GM21360 (cell line): Measurements from ENCODE around the gene STK24.
A peak's percentile ranks its signal among the peaks of the same experiment; 100 is the strongest.
"Not testable (repeated sequence)": the region's sequence is repeated elsewhere in the genome, so short reads cannot be mapped to it uniquely, and the experiment has no call there.

ENCODE experiments used
- ATAC-seq: cut with Tn5 transposase; IDR thresholded peaks from one replicate; pipeline ENCODE4 v1.9.1; 2021; ENCODE audit warnings: mild to moderate bottlenecking, moderate library complexity; ENCODE audit not compliant: unreplicated experiment

Gene STK24

DNA sequence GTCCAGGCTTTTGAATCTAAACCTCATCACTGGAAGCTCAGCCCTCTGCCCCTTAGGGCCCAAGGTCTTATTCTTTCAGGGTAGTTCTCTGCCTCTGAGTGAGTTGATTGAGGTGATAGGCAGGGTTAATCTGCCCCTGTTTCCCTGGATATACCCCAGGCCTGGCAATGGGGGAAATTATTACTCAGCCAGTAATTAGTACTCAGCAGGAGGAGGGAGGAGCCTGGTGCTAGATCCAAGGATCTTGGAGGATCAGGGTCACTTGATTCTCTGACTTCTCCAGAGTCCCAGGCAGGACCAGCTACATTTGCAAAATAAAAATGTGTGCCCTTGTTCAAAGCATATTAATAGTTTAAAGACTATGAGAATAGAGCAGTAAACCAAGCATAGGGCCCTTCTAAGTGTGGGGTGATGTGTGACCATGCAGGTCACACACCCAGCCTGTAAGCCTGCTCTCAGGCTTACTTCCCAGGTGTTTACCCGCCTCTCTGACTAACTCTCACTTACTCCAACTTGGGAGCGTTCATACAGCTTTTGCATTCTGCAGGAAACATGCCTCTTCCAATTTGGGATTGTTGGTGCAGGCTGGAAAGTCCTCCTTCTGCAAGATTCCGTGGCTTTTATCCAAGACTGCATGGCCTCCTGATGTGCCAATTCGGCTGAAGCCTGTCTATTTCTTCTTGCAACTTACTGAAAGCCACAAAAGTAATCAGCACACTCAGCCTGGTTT lies 7.9 kb upstream of the STK24 start:
- ATAC-seq: no peak

DNA sequence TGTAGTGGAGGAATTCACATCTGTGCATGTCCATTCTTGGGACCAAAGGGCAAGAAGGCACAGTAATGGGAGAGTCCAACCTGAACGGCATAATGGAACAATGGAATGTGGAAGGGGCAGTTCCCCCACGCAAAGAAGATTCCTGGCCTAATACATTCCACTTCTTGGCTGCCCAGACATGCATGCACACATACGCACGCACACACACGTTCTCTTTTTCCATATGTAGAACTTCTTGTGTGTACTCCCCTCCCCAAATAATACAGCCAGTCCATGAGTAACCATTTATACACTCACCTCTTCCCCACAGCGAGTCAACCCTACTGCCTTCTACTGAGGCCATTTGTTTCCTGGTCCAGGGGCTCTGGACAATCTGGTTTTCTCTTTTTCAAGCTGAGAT lies 6.0 kb upstream of the STK24 start:
- no peak for ATAC-seq

DNA sequence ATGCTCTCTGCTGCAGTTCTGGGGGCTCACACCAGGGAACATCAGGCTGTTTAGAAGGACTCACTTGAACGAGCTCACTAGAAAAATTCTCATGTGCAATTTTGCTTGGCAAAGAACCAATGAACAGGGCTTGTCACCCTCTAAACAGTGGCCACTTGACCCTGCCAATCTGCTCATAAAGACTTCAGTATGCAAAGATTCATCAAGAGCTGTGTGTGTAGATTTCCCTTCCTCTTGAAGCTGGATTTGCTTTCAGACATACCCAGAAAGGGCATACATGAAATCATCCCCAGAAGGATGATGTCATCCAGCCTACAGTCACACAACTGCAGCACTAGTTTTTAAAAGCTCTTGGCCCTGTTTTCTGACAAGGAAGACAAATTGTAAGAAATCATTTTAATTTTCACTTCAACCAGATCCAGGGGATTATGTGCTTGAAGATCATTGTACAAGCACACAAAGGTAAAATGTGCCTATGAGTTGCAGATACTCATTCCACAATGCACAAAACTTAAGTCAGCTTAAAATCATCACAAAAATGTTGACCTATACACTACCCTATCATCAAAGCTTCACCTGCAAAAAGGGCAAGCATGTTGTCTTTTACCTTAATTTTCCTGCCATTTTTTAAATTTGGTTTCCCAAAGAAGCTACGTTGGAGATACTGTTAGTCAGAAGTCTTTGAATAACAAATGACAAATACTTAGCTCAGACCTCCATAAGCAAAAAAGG lies 5.2 kb upstream of the STK24 start:
- no peak for ATAC-seq

DNA sequence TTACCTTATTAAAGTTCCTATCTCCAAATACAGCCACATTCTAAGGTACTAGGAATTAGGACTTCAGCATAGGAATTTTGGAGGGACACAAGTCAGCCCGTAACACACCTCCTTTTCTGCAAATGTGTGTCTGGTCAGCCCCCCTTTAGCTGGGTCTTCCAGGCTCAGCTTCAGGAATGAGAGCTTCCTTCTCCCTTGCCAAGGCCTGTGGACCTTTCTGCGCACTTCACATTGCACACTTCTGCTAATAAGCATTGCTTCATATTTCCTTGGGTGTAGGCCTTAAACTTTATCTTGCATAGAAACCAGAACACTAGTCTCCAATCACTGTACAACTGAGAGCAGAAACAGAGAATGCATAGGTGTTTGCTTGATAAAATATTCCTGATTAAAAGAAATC lies 4.5 kb upstream of the STK24 start:
- no peak for ATAC-seq

DNA sequence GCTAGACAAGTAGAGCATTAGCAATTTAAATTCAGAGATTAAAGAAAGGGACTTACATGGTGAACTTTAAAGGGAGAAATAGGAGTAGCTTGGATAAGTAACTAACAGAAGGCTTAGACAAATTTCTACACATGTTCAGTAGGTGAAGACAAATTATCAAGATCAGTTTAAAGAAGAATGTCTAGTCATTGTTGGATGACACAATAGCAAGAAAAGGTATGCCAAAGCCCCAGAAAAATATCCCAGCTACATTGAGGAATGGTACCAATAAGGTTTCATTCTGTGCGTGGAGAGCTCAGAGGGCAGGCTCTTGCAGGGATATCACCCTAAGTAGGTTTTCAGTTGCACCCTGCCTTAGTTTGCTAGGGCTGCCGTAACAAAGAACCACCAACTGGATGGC lies 3.5 kb upstream of the STK24 start:
- ATAC-seq: no peak

DNA sequence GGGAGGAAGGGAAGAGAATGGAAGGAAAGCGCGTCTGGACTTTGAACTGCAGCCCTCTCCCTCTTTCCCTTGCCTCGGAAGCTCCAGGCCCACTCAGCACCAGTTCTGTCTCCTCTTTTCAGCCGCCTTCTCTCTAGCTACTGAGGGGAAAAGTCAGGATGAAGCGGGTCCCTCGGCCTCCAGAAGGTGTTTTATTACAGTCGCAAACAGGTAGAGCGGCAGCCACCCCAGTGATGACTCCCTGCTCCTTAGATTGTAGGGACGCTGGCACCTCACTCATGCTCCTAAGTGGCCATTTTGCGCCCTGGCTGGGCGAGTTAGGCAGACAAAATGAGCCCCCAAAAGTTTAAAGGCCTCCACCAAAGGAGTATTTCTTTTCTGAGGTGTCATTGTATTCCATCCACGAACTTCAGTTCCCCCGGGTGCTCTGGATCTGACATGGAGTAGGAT lies 954 bp upstream of the STK24 start:
- ATAC-seq: no peak

DNA sequence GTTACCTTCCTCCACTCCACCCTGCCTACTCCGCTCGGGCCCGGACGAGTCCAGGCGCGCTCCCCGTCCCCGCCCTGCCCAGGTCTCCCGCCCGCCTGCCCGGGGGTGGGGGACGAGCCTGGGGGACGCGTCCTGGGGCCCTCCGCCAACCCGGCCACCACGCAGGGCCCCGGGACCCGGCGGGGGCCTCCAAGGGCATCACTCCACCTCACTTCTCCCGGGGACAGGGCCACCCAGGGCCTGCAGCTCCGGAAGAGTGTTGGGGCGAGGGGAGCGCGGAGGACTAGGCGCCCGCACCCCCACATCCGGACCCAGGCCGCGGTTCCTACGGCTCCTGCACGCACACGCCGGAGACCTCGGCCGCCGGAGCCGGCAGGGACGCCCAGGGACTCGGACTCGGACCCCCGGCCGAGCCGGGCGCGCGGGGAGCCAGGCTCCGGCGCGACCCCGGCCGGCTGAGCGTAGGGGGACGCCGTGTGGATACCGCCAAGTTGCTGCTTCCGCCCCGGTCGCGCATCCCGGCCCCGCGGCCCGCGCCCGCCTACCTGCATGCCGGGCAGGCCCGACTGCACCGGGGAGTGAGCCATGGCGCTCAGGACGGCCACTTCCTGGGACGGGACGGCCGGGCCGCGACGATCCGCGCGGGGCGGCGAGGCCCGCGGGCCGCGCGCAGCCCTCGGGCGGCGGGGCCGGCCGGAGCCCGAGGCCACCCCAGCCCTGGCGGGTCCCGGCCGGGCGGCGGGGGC lies 534 bp downstream of the STK24 start:
- peak; percentile 29 for ATAC-seq

DNA sequence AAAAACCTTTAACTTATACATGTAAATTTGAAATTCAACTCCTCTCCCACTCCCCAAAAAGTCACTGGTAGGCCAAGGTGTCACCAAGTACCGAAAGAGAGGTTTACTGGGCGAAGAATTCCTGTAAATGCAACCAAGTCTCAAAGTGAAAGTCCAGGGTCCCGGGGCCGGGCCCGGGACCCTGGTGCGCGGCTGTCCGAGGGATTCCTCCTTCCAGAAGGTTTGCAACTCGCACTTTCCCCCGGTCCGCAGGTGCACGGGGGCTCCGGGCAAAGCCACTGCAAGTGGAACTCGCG lies 1.1 kb downstream of the STK24 start:
- no peak for ATAC-seq

DNA sequence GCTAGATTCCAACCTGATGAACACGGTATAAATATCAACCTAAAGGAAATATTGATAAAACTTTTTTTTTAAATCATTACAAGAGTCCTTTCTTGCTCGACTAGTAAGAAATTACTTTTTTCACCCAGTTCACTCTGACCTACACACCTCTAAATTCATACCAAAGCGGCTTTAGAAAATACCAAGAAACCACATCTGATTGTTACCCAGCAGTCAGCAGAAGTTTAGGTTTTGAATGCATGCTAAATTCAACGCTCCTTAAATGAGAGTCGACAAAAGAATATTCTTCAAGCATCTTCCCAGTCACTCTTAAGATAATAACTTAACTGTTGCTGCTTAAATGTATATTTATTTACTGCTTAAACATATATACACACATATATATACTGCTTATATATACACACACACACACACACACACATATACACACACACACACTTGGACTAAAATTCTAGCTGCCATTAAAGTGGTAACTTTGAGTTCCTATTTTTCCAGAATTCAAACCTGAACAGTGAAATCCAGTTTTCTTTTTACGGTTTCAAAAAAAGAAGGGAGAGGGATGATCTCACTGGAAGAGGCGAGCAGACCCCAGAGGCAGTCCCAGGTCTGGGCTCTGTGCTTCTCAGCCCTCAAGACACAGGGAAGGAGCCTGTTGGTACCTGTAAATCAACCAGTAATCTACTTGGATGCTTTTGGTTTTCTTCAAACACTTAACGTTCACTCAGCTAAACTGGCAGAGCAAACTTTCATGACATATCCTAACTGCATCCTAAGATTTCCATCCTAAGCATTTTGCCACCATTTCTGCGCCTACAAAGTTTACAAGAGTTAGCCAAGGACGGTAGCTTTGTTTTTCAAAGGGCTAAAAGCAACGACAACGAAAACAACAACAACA lies 1.7 kb downstream of the STK24 start:
- ATAC-seq: no peak

DNA sequence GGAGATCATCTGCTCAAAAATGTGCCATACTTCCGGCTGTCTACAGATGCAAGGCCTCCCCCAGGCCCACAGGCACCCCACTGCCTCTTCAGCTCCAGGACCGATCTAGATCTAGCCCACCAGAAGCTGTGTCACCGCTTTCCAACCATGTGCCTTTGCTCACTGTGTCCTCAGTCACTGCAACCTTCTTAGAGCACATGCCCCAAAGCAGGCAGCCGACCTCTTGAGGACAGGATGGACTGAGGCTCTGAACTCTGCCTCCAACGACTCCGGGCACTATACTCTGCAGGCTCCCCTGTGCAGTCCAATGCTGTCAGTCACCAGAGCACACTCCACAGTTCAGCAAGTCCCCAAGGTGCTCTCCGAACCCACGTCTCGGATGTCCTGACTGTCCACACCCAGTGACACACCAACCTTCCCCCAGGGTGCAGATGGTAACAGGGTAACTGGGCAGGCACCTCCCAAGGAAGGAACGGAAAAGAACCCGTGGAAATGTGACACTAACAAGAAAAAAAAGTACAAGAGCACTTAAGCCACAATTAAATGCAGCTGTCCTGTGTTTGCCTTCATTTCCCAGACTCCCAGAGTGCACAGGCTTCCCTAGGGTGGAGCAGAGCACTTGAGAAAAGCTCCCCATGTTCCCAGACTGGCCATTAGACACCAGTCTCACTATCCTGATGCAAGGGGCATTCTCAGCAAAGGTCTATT lies 4.8 kb downstream of the STK24 start:
- no peak for ATAC-seq

DNA sequence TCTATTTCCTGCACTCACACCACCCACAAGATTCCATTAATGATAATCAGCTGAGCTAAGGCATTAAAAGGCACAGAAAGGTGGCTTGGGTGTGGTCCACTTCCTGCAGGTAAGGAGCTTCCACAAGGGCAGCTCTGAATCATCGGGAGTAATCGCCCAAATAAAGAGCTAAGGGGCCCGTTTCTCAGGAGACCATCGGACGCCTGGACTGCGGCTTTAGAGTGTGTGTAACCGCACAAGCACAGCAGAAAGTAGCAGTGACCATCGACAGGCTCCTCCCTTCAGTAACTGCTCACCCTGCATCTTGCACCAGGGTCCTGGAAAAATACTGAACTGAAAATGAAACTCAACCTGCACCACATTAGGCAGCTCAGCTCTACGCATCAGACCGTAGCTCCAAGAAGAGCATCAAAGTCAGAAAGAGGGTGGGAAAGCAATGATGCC lies 6.0 kb downstream of the STK24 start:
- ATAC-seq: peak; percentile 83

DNA sequence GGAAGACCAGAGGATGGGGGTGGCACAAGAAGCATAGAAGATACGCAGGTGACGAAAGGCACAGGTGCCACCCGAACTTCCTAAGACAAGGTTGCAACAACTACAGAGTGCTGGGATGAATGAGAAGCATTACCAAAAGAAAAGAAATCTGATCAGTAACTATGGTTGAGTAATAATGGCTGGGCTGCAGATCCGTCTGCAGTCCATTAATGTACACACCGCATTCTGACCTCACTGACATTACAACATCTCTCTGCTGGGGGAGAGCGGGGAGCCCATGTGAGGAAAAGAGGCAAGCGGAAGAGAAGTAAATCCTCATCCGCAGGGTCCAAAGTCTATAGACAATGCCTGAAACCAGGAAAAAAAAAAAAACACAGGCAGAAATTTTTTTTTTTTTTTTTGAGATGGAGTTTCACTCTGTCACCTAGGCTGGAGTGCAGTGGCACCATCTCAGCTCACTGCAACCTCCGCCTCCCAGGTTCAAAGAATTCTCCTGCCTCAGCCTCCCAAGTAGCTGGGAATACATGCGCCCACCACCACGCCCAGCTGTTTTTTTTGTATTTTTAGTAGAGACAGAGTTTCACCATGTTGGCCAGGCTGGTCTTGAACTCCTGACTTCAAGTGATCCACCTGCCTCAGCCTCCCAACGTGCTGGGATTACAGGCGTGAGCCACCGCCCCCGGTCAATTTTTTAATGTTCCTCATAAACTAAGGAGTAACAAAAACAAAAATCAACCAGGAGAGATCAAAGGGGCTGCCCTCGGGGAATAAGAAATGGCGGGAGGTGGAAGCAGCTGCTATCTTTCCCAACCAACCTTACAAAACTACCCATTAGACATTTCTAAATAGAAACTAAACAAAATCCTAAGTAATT lies 7.2 kb downstream of the STK24 start:
- not testable (repeated sequence) for ATAC-seq

DNA sequence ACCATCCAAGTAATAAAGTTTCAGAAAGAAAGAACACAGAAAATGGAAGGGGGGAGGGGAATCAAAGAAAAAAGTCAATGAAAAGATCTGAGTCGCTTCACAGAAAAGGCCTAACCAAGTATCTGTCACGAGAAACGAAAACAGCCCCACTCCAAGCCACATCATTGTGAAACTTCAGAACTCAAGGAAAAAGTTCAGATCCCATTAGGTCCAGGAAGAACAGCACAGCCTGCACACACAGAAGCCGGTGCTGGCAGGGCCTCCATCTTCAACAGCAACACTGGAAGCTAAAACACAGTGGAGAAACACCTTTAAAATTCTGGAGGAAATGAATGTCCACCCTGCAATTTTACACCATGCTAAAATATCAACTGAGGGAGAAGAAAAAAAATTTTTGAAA lies 8.0 kb downstream of the STK24 start:
- no peak for ATAC-seq

DNA sequence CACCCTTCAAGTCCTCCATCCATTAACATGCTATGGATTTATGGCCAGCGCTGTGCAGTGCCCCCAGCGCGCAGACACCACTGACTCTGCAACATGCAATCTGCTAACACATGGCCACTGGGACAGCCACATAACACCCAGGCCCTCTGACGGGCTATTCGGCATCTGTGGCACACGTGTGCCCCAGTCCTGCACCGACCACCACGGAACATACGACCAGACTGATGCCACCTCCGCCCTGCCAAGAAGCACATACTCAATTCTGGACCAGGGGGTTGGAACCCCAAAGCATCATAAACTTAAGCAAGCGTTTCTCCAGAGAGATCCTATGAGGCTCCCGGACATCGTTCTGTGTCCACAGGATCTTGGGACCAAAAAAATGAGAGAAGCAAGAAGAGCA lies 9.8 kb downstream of the STK24 start:
- no peak for ATAC-seq

DNA sequence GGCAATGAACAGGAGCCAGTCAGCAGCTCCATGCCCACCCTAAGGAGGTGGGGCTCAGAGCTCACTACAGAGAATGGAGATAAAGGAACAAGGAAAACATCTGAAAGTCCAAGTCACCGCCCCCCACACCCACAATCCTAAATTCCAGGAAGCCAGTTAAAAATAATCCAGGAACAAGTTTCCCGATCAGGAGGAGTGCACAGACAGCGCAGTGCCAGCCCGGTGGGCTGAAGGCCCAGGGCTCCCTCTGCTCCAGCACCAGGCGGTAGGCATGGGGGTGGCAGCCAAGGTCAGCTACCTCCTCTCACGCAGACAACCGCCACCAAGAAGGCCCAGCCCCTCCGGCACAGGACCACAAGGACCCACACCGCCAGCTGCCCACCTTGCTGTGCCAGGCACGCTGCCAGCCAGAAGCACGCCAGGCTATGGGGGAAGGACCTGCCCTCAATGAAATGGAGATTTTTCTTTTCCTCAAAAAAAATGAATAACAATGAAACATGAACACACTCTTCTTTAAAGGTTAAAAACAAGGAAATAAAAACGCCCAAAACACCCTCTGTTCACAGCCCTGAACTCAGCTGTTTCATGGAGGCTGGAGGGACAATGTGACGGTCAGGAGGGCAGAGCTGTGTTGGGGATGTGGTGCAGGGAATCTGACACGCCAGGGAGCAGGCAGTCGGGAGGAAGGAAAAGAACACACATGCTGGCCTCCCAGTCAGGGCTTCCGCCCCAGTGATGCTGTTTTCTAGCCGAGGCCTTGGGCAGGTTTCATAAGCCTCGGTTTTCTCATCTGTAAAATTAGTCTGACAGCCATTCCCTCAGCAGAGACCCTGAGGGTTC lies 11.0 kb downstream of the STK24 start:
- no peak for ATAC-seq

DNA sequence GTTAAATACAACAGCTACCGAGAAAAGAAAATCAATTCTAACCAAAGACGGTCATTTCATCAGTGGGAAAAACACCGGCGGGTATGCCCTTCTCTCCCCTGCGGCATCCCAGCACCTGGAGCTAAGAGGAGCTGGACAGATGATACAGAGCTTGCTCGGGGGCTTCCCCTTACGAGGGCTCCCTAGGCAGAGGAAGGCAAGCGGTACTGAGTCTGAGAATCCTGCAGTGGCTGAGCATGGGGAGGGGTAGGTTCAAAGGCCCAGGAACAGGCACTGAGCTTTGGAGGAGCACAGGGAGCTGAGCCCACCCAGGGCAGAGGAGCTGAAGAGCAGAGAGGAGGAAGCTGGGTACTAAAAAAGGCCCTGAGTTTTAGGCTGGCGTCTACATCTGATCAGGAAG lies 12.7 kb downstream of the STK24 start:
- ATAC-seq: no peak

DNA sequence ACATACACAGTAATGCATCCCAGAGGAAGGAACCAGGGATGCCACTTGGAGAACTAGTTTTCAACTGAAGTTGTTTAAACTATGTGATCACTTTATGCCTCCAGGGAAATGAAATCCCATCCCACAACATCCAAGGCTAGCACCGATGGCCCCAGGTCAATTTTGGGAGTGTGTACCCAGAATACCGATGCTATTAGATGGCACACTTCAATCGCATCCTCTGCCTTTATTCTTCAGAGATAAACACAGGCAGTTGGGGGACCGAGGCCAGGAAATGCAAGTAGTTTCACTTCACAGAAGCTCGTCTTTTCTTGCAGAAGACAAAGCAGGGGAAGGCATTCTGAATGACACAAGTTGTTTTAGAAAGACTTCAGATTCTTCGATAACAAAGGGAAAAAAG lies 13.8 kb downstream of the STK24 start:
- no peak for ATAC-seq

DNA sequence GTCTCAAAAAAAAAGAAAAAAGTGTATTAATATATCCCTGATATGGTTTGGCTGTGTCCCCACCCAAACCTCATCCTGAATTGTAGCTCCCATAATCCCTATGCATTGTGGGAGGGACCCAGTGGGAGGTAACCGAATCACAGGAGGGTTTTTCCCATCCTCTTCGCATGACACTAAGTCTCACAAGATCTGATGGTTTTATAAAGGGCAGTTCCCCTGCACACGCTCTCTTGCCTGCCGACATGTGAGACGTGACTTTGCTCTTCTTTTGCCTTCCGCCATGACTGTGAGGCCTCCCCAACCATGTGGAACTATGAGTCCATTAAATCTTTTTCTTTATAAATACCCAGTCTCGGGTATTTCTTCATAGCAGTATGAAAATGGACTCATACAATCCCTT lies 17.7 kb downstream of the STK24 start:
- no peak for ATAC-seq
